HCT116 (cell line): ENCODE measurements around the gene TP63. TPM values are rescaled to one million over a fixed set of nuclear protein-coding genes. Genes with fewer than 3 reads are reported as not detected.

Source experiments
- ATAC-seq: fragments of 200-7000 bp; cut with Tn5 transposase; 2 replicates; pipeline ENCODE4 v1.9.1; 2020; ENCODE audit warnings: mild to moderate bottlenecking, moderate library complexity
- BruUV-seq: library from RNA; stranded (reverse); fragments of 400-500 nt; replicated peaks from 2 replicates; lab custom pipeline; 2021; lab: Mats Ljungman, UMichigan
- CTCF ChIA-PET: fragments of 300-600 bp; sonication (Branson Sonifier 250); formaldehyde crosslinking; loops from one replicate; lab custom pipeline; 2021; ENCODE audit warnings: antibody characterized with exemption; lab: Charles Lee
- POLR2A ChIA-PET: fragments of 300-600, 350-600 bp; sonication (Branson Sonifier 250); formaldehyde crosslinking; loops from one replicate; lab custom pipeline; 2021; ENCODE audit warnings: antibody characterized with exemption; lab: Charles Lee
- RAD21 ChIA-PET, 2 experiments: fragments of 300-600 bp; sonication (Branson Sonifier 250); formaldehyde crosslinking; loops; one replicate each; lab custom pipeline; 2023; ENCODE audit warnings: low total read pairs in 2 of 2; ENCODE audit not compliant: uncharacterized antibody in 2 of 2, unreplicated experiment in 2 of 2, low non-redundant PET in 1 of 2; lab: Charles Lee
- DNase-seq: peaks from one replicate; pipeline ENCODE4 v3.0.0-alpha.2; 2010; ENCODE audit warnings: low read depth, low spot score
- H2AFZ ChIP-seq: fragments of 200-600 bp; shearing (Covaris generic), sonication (generic); 2 replicates; pipeline ENCODE4 v1.6.1; 2017; ENCODE audit warnings: low read depth, mixed run types, mixed read lengths, antibody characterized with exemption, low read length; ENCODE audit not compliant: poor library complexity, severe bottlenecking
- H3K27ac ChIP-seq: 2 replicates; pipeline ENCODE4 v1.5.1; 2012; ENCODE audit warnings: low read depth, low read length
- H3K27me3 ChIP-seq: fragments of 200-600 bp; sonication (generic); 2 replicates; pipeline ENCODE4 v1.6.1; 2016; ENCODE audit warnings: mixed run types, low read length, mixed read lengths; ENCODE audit not compliant: insufficient read depth
- H3K36me3 ChIP-seq, 2 experiments: fragments of 200-500 bp in 1 of 2; fragments of 200-600 bp in 1 of 2; sonication (Bioruptor generic) in 1 of 2; sonication (generic) in 1 of 2; 2 replicates each; pipeline versions ENCODE4 v1.5.1 to v1.6.1; 2014 to 2016; ENCODE audit warnings: low read length in 2 of 2, inconsistent platforms in 1 of 2, mixed read lengths in 1 of 2, mixed run types in 1 of 2; ENCODE audit not compliant: insufficient read depth in 2 of 2, control insufficient read depth in 1 of 2
- H3K4me1 ChIP-seq, 2 experiments: fragments of 200-600 bp in 1 of 2; sonication (generic) in 1 of 2; 2 replicates each; pipeline versions ENCODE4 v1.5.1 to v1.6.1; 2012 to 2017; ENCODE audit warnings: low read length in 2 of 2, inconsistent platforms in 1 of 2, mild to moderate bottlenecking in 1 of 2, mixed read lengths in 1 of 2, mixed run types in 1 of 2, moderate library complexity in 1 of 2; ENCODE audit not compliant: insufficient read depth in 2 of 2, control insufficient read depth in 1 of 2
- H3K4me2 ChIP-seq: fragments of 200-600 bp; sonication (generic); 2 replicates; pipeline ENCODE4 v1.6.1; 2017; ENCODE audit warnings: mixed run types, low read length, mixed read lengths
- H3K4me3 ChIP-seq, 2 experiments: fragments of 200-600 bp in 1 of 2; sonication (generic) in 1 of 2; replicated peaks in 1 of 2; 2 replicates each; pipeline ENCODE4 v1.5.1; 2011 to 2016; ENCODE audit warnings: low read length in 2 of 2, control low read depth in 1 of 2, low read depth in 1 of 2, mild to moderate bottlenecking in 1 of 2, mixed read lengths in 1 of 2, mixed run types in 1 of 2
- H3K79me2 ChIP-seq: fragments of 200-600 bp; sonication (generic); 2 replicates; pipeline ENCODE4 v1.6.1; 2017; ENCODE audit warnings: mild to moderate bottlenecking, mixed run types, low read length, moderate library complexity, mixed read lengths; ENCODE audit not compliant: insufficient read depth
- H3K9ac ChIP-seq: fragments of 200-600 bp; sonication (generic); 2 replicates; pipeline ENCODE4 v1.6.1; 2016; ENCODE audit warnings: low read length, mixed read lengths
- H3K9me2 ChIP-seq: fragments of 200-600 bp; sonication (generic), shearing (Covaris generic); 2 replicates; pipeline ENCODE4 v1.6.1; 2017; ENCODE audit warnings: mixed run types, mild to moderate bottlenecking, moderate library complexity; ENCODE audit not compliant: insufficient read depth
- H3K9me3 ChIP-seq, 2 experiments: fragments of 200-500 bp in 1 of 2; fragments of 200-600 bp in 1 of 2; sonication (Bioruptor generic) in 1 of 2; sonication (generic) in 1 of 2; 2 replicates each; pipeline ENCODE4 v1.6.1; 2014 to 2017; ENCODE audit warnings: low read length in 2 of 2, mixed read lengths in 2 of 2, inconsistent platforms in 1 of 2, low read depth in 1 of 2, mild to moderate bottlenecking in 1 of 2, mixed run types in 1 of 2, moderate library complexity in 1 of 2; ENCODE audit not compliant: control insufficient read depth in 1 of 2, insufficient read depth in 1 of 2
- H4K20me1 ChIP-seq: fragments of 200-600 bp; sonication (generic), shearing (Covaris generic); 2 replicates; pipeline ENCODE4 v1.6.1; 2017; ENCODE audit warnings: mixed run types, mild to moderate bottlenecking, moderate library complexity; ENCODE audit not compliant: insufficient read depth
- CEBPB ChIP-seq: IDR thresholded peaks from 2 replicates; pipeline ENCODE4 v1.6.1; 2012; ENCODE audit warnings: low read depth
- ELF1 ChIP-seq: IDR thresholded peaks from 2 replicates; pipeline ENCODE4 v1.6.1; 2012; ENCODE audit warnings: low read depth, borderline replicate concordance
- FOSL1 ChIP-seq: IDR thresholded peaks from 2 replicates; pipeline ENCODE4 v1.6.1; 2012; ENCODE audit warnings: low read depth
- SIN3A ChIP-seq: IDR thresholded peaks from 2 replicates; pipeline ENCODE4 v1.6.1; 2012; ENCODE audit warnings: low read depth
- SRF ChIP-seq: IDR thresholded peaks from 2 replicates; pipeline ENCODE4 v1.6.1; 2012; ENCODE audit warnings: low read depth
- ZNF274 ChIP-seq: fragments of 200-500 bp; sonication (Bioruptor generic); IDR thresholded peaks from 2 replicates; pipeline ENCODE4 v1.6.1; 2014; ENCODE audit warnings: mild to moderate bottlenecking, low read depth, low read length, inconsistent platforms
- intact Hi-C: fragments of 100-400 bp; cut with micrococcal nuclease; formaldehyde crosslinking; loops from 2 replicates; pipeline ENCODE4 v1.10.0; 2022
- total RNA-seq: library from RNA; stranded (reverse); gene quantifications from one replicate; pipeline ENCODE4 v1.2.1, GENCODE V29; 2021; ENCODE audit not compliant: unreplicated experiment

TP63 gene
- total RNA-seq, 1 experiment from 2014 or later: not detected

GRCh38 chr3:189737619-189738018 is 106.4 kb downstream of the TP63 start:
- intact Hi-C loops: no loop called here
- no peak for TF ChIP-seq ZNF274
- TF ChIP-seq CEBPB: no peak
- TF ChIP-seq ELF1: no peak
- Histone ChIP-seq H3K4me3 (no peak overlapping the region), H3K9ac (no peak overlapping the region), H4K20me1 (no peaks in the 10 kb centered on the region), H3K4me1 (no peaks in the 10 kb centered on the region), H3K9me3 (no peaks in the 10 kb centered on the region), H3K27ac (no peak overlapping the region), H3K79me2 (no peaks in the 10 kb centered on the region), H3K9me2 (no peaks in the 10 kb centered on the region), H3K27me3 (no peaks in the 10 kb centered on the region), H3K4me2 (no peak overlapping the region), H2AFZ (no peak overlapping the region), H3K36me3 (no peaks in the 10 kb centered on the region)
- ChIA-PET CTCF (no interaction called here), RAD21 (no interaction called here), POLR2A (no interaction called here)
- no TSS peak for BruUV-seq
- no peak for ATAC-seq
- no peak for DNase-seq

GRCh38 chr3:189739378-189739777 is 108.2 kb downstream of the TP63 start:
- H3K4me1 ChIP-seq: no peaks in the 10 kb centered on the region
- H2AFZ ChIP-seq: no peak overlapping the region
- DNase-seq: no peak
- H3K27ac ChIP-seq: no peak overlapping the region
- no peak for ATAC-seq
- no peaks in the 10 kb centered on the region for H3K9me3 ChIP-seq
- no peaks in the 10 kb centered on the region for H3K9me2 ChIP-seq
- ChIA-PET CTCF (no interaction called here), POLR2A (no interaction called here), RAD21 (no interaction called here)
- TF ChIP-seq SRF (no peak), SIN3A (no peak), FOSL1 (no peak)
- no TSS peak for BruUV-seq
- H3K4me3 ChIP-seq: no peak overlapping the region
- intact Hi-C loops: no loop called here
- H3K27me3 ChIP-seq: no peaks in the 10 kb centered on the region
- no peak overlapping the region for H3K9ac ChIP-seq
- H3K36me3 ChIP-seq: no peaks in the 10 kb centered on the region
- no peaks in the 10 kb centered on the region for H4K20me1 ChIP-seq
- no peaks in the 10 kb centered on the region for H3K79me2 ChIP-seq
- no peak overlapping the region for H3K4me2 ChIP-seq
